GM18519 (cell line): ENCODE measurements around the gene AGPS.
"Not testable (repeated sequence)": the region's sequence is repeated elsewhere in the genome, so short reads cannot be mapped to it uniquely, and the experiment has no call there.

ENCODE experiments used
- ATAC-seq: cut with Tn5 transposase; IDR thresholded peaks from one replicate; pipeline ENCODE4 v1.9.1; 2021; ENCODE audit warnings: mild to moderate bottlenecking, moderate library complexity; ENCODE audit not compliant: unreplicated experiment, low FRiP score

The AGPS gene

DNA sequence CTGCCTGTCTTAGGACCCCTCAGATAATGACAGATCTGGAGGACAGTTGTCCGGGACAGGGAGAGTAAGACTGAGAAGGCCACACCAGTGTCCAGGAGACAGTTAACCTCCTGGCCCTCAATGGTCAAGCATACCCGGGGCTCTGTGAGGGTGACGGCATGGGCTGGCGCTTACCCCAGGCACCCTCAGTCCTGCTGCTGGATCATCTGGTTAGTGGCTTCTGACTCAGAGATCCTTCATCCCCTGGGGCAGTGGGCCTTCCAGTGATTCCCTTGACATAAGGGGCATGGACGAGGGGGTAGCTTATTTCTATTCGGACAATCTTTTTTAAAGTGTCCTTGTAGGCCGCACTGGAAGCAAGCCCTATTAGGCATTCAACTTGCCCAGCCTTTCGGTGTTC lies 18.1 kb downstream of the AGPS start:
- not testable (repeated sequence) for ATAC-seq

DNA sequence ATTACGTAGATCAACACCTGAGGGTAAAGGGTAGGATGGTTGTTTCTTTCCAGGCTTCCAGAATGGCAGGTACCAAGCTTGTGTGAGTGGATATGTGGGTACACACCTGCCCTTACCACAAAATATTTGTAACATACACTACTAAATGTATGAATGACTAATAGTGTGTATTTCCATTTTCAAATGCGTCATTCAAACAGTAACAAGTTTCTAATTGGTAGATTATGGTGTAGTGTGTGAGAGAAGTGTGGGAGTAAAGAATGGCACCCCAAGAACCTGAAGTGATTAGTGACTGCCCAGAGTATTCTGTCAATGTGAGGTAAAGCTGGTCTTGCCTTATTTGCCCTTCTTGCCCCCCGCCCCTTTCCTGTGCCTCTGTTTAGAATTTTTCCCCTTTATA lies 21.1 kb downstream of the AGPS start:
- ATAC-seq, result no peak

GRCh38 chr2:177419274-177419673 lies 26.7 kb downstream of the AGPS start:
- ATAC-seq, result no peak

GRCh38 chr2:177422271-177422670 lies 29.7 kb downstream of the AGPS start:
- no peak for ATAC-seq

DNA sequence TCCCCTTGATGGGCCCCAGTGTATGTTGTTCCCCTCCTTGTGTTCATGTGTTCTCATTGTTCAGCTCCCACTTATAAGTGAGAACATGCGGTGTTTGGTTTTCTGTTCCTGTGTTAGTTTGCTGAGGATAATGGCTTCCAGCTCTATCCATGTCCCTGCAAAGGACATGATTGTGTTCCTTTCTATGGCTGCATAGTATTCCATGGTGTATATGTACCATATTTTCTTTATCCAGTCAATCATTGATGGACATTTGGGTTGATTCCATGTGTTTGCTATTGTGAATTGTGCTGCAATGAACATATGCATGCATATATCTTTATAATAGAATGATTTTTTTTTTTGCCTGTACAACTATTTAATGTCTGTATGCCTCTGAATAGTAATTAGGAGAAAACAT lies 31.5 kb downstream of the AGPS start:
- not testable (repeated sequence) for ATAC-seq

DNA sequence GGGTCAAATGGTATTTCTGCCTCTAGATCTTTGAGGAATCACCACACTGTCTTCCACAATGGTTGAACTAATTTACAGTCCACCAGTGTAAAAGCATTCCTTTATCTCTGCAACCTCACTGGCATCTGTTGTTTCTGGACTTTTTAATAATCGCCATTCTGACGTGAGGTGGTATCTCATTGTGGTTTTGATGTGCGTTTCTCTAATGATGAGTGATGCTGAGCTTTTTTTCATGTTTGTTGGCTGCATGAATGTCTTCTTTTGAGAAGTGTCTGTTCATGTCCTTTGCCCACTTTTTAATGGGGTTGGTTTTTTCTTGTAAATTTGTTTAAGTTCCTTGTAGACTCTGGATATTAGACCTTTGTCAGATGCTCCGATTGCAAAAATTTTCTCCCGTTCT lies 32.0 kb downstream of the AGPS start:
- not testable (repeated sequence) for ATAC-seq

DNA sequence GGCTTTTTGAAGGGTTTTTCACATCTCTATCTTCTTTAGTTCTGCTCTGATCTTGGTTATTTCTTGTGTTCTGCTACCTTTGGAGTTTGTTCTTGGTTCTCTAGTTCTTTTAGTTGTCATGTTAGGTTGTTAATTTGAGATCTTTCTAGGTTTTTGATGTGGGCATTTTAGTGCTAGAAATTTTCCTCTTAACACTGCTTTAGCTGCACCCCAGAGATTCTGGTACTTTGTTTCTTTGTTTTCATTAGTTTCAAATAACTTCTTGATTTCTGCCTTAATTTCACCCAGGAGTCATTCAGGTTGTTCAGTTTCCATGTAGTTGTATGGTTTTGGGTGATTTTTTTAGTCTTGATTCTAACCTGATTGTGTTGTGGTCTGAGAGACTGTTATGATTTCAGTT lies 34.7 kb downstream of the AGPS start:
- no peak for ATAC-seq

DNA sequence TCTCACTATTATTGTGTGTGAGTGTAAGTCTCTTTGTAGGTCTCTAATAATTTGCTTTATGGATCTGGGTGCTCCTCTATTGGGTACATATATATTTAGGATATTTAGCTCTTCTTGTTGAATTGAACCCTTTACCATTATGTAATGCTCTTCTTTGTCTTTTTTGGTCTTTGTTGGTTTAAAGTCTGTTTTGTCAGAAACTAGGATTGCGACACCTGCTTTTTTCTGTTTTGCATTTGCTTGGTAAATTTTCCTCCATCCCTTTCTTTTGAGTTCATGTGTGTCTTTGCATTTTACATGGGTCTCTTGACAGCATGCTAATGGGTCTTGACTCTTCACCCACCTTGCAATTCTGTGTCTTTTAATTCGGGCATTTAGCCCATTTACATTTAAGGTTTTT lies 35.4 kb downstream of the AGPS start:
- ATAC-seq, result not testable (repeated sequence)

DNA sequence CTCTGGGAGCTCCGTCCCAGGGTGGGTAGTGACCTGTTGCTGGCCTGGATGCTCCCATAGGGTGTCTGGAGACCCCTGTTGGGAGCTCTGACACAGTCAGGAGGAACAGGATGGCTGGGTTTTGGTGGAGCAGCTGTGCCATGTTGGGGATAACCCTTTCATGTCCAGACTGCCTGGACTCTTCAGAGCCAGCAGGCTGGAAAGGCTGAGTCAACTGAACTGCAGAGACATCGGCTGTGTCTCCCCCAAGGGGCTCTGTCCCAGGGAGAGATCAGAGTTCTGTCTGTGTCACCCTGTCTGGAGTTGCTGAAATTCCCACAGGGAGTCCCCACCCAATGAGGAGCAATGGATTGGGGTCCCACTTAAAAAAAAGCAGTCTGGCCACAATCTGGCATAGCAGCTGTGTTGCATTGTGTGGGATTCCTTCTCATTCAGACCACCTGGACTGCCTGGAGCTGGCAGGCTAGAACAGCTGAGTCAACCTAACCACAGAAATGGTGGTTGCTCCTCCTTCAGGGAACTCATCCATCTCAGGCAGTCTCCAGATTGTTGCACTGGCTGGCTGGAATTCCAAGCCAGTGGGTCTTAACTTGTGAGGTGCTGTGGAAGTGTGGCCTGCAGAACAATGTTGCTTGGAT lies 37.2 kb downstream of the AGPS start:
- ATAC-seq, result no peak

GRCh38 chr2:177430411-177430810 lies 37.8 kb downstream of the AGPS start:
- ATAC-seq, result no peak

DNA sequence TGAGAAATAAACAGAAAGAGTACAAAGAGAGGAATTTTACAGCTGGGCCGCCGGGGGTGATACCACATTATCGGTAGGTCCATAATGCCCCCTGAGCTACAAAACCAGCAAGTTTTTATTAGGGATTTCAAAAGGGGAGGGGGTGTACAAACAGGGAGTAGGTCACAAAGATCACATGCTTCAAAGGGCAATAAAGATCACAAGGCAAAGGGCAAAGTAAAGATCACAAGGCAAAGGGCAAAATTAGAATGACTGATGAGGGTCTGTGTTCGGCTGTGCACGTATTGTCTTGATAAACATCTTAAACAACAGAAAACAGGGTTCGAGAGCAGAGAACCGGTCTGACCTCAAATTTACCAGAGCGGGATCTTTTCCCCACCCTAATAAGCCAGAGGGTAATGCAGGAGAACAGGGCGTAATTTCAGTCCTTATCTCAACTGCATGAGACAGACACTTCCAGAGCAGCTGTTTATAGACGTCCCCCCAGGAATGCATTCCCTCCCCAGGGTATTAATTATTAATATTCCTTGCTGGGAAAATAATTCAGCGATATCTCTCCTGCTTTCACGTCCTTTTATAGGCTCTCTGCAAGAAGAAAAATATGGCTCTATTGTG lies 38.6 kb downstream of the AGPS start:
- ATAC-seq, result not testable (repeated sequence)

- no peak for ATAC-seq
Measured at GRCh38 chr2:177432703-177433102, 40.1 kb downstream of the AGPS start.

GRCh38 chr2:177433402-177433801 lies 40.8 kb downstream of the AGPS start:
- no peak for ATAC-seq

DNA sequence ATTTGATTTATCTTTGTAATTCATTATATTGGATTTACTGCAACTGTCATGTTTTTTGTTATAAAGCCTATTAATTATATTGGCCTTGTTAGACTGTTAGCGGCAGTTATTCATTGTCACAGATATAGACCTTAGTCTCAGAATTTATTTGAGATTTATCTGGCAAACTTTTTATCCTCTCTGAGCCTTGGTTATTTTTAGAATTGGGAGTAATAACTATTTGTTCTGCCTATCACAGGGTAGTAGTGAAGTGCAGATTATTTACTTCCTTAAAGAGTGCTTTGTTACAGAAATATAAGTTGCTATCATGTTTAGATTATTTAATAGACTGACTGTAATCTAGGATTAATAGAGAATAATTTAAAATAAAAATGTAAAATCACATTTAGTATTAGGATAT lies 41.9 kb downstream of the AGPS start:
- no peak for ATAC-seq

GRCh38 chr2:177445200-177445599 lies 52.6 kb downstream of the AGPS start:
- no peak for ATAC-seq

DNA sequence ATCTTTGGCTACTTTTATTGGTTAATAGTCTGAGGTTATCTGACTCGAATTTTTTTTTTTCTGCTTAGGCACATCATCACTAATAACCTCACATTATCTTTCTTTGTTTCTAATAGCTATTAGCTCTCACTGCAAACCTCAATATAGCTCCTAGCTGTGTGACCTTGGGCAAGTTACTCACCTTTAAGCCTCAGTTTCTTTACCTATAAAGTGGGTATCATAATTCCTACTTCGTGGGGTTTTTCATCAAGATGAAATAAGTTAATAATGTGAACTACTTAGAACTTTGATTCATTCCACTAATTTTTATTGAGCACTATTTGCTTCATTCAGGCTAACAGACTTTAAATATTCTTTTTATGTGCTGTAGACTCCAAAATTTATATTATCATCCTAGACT lies 55.5 kb downstream of the AGPS start:
- no peak for ATAC-seq

DNA sequence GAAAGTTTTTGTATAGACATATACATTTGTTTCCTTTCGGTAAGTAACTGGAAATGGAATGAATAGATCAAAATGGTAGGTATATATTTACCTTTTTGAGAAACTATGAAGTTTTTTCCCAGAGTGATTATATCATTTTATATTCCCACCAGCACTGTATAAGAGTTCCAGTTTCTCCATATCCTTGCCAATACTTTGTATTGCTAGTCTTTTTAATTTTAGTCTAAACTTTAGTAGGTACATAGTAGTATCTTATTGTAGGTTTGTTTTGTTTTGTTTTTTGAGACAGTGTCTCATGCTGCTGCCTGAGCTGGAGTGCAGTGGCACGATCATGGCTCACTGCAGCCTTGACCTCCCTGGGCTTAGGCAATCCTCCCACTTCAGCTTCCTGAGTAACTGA lies 56.6 kb downstream of the AGPS start:
- no peak for ATAC-seq

GRCh38 chr2:177455187-177455586 lies 62.6 kb downstream of the AGPS start:
- no peak for ATAC-seq

- ATAC-seq, result not testable (repeated sequence)
Measured at GRCh38 chr2:177459756-177460155, 67.2 kb downstream of the AGPS start.

DNA sequence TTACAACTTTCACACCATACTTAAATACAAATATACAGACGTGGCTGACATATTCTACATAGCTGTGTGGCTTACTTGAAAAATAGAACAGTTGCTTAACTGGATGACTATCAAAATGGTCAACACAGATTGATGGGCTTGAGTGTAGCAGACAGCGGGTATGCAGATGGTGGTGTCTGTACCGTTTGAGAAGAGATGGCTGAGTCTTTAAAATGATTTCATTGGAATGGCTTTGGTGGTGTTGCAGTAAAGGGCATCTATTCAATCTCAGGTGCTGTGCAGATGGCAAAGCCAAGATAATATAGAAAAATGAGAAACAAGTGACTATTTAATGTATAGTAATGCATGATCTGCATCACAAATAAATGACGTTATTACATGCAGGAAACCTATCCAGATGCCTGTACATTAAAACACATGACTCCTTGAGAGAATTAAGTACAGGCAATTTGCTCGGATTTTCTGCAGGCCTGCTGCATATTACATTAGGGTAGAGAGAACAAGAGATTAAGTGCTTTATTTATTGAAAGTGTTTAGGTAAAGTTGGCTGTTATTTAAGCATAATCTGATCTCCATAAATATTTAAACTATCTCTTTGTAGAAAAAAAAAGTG lies 68.5 kb downstream of the AGPS start:
- no peak for ATAC-seq

DNA sequence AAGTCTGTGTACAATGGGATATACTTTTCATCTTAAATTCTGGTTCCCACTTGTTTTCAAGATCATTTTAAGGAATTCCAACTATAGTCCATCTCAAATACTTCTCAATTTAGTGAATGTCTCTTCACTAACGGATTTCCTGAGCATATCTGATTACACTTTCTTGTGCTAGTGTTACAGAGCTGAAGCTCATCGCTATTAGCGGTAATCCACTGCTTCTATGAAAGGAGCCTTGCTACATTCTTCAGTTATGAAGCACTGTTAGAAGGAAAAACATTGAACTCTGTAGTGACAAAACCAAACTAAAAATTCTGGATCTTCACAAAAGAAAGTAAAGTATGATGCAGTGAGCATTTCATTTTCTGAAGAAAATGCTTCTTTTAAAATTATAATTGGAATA lies 72.0 kb downstream of the AGPS start:
- no peak for ATAC-seq
